Common myeloid progenitor, CD34-positive (primary cell): ENCODE data around the gene APLNR. TPM values are rescaled to one million over a fixed set of nuclear protein-coding genes. Genes with fewer than 3 reads are reported as not detected.
"Not testable (repeated sequence)": the region's sequence is repeated elsewhere in the genome, so short reads cannot be mapped to it uniquely, and the experiment has no call there.

Source experiments
- CTCF ChIA-PET: fragments of 350-600 bp; sonication (Branson Sonifier 250); formaldehyde crosslinking; loops from one replicate; lab custom pipeline; 2021; ENCODE audit warnings: antibody characterized with exemption; lab: Charles Lee
- POLR2A ChIA-PET: fragments of 350-600 bp; sonication (Branson Sonifier 250); formaldehyde crosslinking; loops from one replicate; lab custom pipeline; 2021; ENCODE audit warnings: antibody characterized with exemption; lab: Charles Lee
- DNase-seq, 3 donors: peaks; one replicate each; pipeline versions ENCODE4 v3.0.0 to v3.0.0-alpha.2; 2013
- H3K27ac ChIP-seq, 2 experiments: 1 replicate in 1 of 2; 2 replicates in 1 of 2; pipeline ENCODE4 v1.7.0; 2013; ENCODE audit warnings: inconsistent platforms in 2 of 2, low read length in 2 of 2, mild to moderate bottlenecking in 2 of 2, low read depth in 1 of 2, moderate library complexity in 1 of 2; ENCODE audit not compliant: severe bottlenecking in 2 of 2, insufficient read depth in 1 of 2, poor library complexity in 1 of 2
- H3K27me3 ChIP-seq, 5 experiments: replicated peaks in 2 of 5; 1 replicate in 3 of 5; 2 replicates in 2 of 5; pipeline versions ENCODE4 v1.6.1 to v1.7.0; 2013; ENCODE audit warnings: low read length in 4 of 5, mild to moderate bottlenecking in 2 of 5, moderate library complexity in 2 of 5, inconsistent platforms in 1 of 5; ENCODE audit not compliant: insufficient read depth in 5 of 5, control insufficient read depth in 4 of 5
- H3K36me3 ChIP-seq, 4 experiments: 1 replicate in 2 of 4; 2 replicates in 2 of 4; pipeline versions ENCODE4 v1.6.1 to v1.7.0; 2013; ENCODE audit warnings: low read length in 3 of 4, control low read depth in 1 of 4, mild to moderate bottlenecking in 1 of 4; ENCODE audit not compliant: control insufficient read depth in 4 of 4, insufficient read depth in 4 of 4
- H3K4me1 ChIP-seq, 4 experiments: 1 replicate in 3 of 4; 2 replicates in 1 of 4; pipeline versions ENCODE4 v1.6.1 to v1.7.1; 2013; ENCODE audit warnings: low read length in 3 of 4, mild to moderate bottlenecking in 3 of 4, control low read depth in 1 of 4, inconsistent platforms in 1 of 4, moderate library complexity in 1 of 4; ENCODE audit not compliant: control insufficient read depth in 4 of 4, insufficient read depth in 4 of 4; ENCODE audit errors: control extremely low read depth in 1 of 4
- H3K4me3 ChIP-seq, 7 experiments: 1 replicate in 4 of 7; 2 replicates in 3 of 7; pipeline versions ENCODE4 v1.5.1 to v1.7.0; 2013; ENCODE audit warnings: mild to moderate bottlenecking in 7 of 7, low read length in 6 of 7, moderate library complexity in 6 of 7, inconsistent platforms in 2 of 7, low read depth in 2 of 7, control low read depth in 1 of 7; ENCODE audit not compliant: insufficient read depth in 4 of 7, control insufficient read depth in 1 of 7; ENCODE audit errors: extremely low read depth in 1 of 7
- H3K9me3 ChIP-seq, 5 experiments: 1 replicate in 4 of 5; 2 replicates in 1 of 5; pipeline versions ENCODE4 v1.6.1 to v1.7.1; 2013; ENCODE audit warnings: low read length in 4 of 5, mild to moderate bottlenecking in 2 of 5, inconsistent platforms in 1 of 5, low read depth in 1 of 5, moderate library complexity in 1 of 5; ENCODE audit not compliant: control insufficient read depth in 4 of 5, insufficient read depth in 2 of 5; ENCODE audit errors: control extremely low read depth in 1 of 5
- WGBS: methylation state at CpG from one replicate; pipeline ENCODE4 v1.1.5; 2013; ENCODE audit not compliant: insufficient coverage; 5-methylcytosine and 5-hydroxymethylcytosine counted together
- polyA plus RNA-seq: library from polyadenylated mRNA; unstranded; fragments of 120-200 nt; gene quantifications from one replicate; pipeline ENCODE4 v1.2.1, GENCODE V29; 2013

APLNR gene
- polyA plus RNA-seq, result not detected

DNA sequence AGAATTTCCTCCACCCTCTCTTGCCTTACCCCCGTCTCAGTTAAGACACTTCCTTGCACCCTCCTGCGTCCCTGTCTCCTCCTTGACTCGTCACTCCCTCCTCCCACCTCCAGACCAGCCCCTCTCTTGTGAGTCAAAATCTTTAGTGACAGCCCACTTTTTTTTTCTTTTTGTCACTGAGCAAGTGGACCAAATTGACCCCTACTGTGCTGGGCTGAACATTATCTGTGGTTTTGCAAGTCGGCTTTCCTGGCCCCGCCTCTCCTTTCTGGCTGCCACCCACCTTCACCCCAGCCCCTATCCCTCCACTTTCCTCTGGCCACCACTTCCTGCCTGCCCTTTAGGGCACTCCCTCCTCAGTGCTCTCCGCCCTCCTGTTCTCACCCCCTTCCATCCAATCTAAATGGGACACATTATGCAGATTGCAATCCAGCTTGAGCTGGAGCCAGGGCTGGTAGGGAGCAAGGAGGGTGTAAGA is at the start of gene APLNR:
TSS of gene APLNR (minus strand) at position 47 of the 478 bp plus-strand sequence. CDS start 246 bp downstream, outside the sequence.
- 2% methylated on average over 5 of the region's 6 CpGs for WGBS
- DNase-seq, result peak in 1 of 3 donors; percentile 8
- Histone ChIP-seq H3K9me3 (peaks cover 0 to 2% (median 0%) of the 10 kb centered on the region in 5 experiments), H3K27ac (no peak within 1 kb of the TSS), H3K4me3 (peak within 1 kb of the TSS in 1 of 7 experiments; percentile 3), H3K27me3 (peaks cover 8 to 100% (median 43%) of the 10 kb centered on the region in 5 experiments), H3K36me3 (no peaks in the 10 kb centered on the region), H3K4me1 (peaks cover 0 to 9% (median 6%) of the 10 kb centered on the region in 4 experiments)
- POLR2A ChIA-PET, result no interaction called here
- CTCF ChIA-PET, result interaction anchor here (1.2 kb wide), 1 partner anchor 12 kb away, joined by 3 read pairs; no protein-coding TSS in a partner anchor

DNA sequence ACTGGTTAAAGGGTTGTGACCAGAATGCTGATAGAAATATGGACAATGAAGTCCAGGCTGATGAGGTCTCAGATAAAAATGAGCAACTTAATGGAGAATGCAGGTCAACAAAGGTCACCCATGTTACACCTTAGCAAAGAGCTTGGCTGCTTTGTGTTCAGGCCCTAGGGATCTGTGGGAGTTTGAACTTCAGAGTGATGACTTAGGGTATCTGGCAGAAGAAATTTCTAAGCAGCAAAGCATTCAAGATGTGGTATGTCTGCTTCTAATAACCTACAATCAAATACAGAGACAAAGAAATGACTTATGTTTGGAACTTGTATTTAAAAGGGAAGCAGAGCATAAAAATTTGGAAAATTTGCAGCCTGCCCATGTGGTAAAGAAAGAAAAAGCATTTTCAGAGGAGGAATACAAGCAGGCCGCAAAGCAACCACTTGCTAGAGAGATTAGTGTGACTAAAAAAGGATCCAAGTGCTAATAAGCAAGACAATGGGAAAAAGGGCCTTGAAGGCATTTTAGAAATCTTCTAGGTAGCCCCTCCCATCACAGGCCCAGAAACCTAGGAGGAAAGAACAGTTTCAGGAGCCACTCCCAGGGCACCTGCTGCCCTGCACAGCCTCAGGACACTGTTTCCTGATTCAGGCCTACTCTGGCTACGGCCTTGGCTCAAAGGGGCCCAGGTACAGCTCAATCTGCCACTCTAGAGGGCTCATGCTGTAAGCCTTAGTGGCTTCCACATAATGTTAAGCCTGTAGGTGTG is 46.4 kb upstream of the APLNR start:
- Histone ChIP-seq H3K9me3 (peaks cover 0 to 1% (median 0%) of the 10 kb centered on the region in 5 experiments), H3K4me1 (no peaks in the 10 kb centered on the region), H3K27ac (no peak overlapping the region), H3K27me3 (peaks cover 0 to 4% (median 0%) of the 10 kb centered on the region in 5 experiments), H3K36me3 (no peaks in the 10 kb centered on the region), H3K4me3 (no peak overlapping the region)
- ChIA-PET CTCF (no interaction called here), POLR2A (no interaction called here)
- DNase-seq, result no peak
- 100% methylated on average over 2 of the region's 2 CpGs for WGBS

GRCh38 chr11:57281546-57281945 is 44.5 kb upstream of the APLNR start:
- POLR2A ChIA-PET, H3K4me1 ChIP-seq, H3K27me3 ChIP-seq, CTCF ChIA-PET, H3K9me3 ChIP-seq, DNase-seq, H3K36me3 ChIP-seq, H3K4me3 ChIP-seq, H3K27ac ChIP-seq: not testable (repeated sequence)
- 100% methylated on average over 4 of the region's 6 CpGs for WGBS

DNA sequence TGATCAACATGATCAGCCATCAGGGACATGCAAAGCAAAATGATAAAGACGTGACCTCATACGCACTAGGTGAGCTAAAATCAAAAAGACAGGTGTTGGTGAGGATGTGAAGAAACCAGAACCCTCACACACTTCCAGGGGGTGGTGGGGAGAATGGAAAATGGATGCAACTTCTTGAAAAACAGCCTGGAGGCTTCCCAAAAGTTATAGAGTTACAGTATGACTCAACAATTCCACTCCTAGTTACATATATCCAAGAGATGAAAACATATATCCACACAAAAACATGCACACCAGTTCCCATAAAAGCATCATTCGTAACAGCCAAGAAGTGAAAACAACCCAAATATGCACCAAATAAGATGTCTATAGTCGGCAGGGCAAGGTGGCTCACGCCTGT is 42.1 kb upstream of the APLNR start:
- ChIA-PET CTCF (interaction anchor here (0.6 kb wide), 1 partner anchor 13 kb away, joined by 3 read pairs; no protein-coding TSS in a partner anchor), POLR2A (no interaction called here)
- Histone ChIP-seq H3K27me3 (peaks cover 2 to 7% (median 3%) of the 10 kb centered on the region in 5 experiments), H3K9me3 (peaks cover 0 to 2% (median 0%) of the 10 kb centered on the region in 5 experiments), H3K4me3 (no peak overlapping the region), H3K36me3 (no peaks in the 10 kb centered on the region), H3K4me1 (peaks cover 0 to 4% (median 0%) of the 10 kb centered on the region in 4 experiments), H3K27ac (no peak overlapping the region)
- 94% methylated on average over 3 of the region's 5 CpGs for WGBS
- no peak for DNase-seq

- Histone ChIP-seq H3K27me3 (peaks cover 2 to 7% (median 3%) of the 10 kb centered on the region in 5 experiments), H3K4me3 (no peak overlapping the region), H3K36me3 (no peaks in the 10 kb centered on the region), H3K4me1 (peaks cover 0 to 4% (median 0%) of the 10 kb centered on the region in 4 experiments), H3K9me3 (peaks cover 0 to 6% (median 0%) of the 10 kb centered on the region in 5 experiments), H3K27ac (no peak overlapping the region)
- ChIA-PET POLR2A (no interaction called here), CTCF (interaction anchor here (0.6 to 2.6 kb wide), 3 partner anchors 10 to 29 kb away, joined by 3 to 9 read pairs (median 8); no protein-coding TSS in a partner anchor)
- WGBS, result 87% methylated on average over 4 of the region's 7 CpGs
- no peak for DNase-seq
Measured at GRCh38 chr11:57278721-57279095, 41.7 kb upstream of the APLNR start.

DNA sequence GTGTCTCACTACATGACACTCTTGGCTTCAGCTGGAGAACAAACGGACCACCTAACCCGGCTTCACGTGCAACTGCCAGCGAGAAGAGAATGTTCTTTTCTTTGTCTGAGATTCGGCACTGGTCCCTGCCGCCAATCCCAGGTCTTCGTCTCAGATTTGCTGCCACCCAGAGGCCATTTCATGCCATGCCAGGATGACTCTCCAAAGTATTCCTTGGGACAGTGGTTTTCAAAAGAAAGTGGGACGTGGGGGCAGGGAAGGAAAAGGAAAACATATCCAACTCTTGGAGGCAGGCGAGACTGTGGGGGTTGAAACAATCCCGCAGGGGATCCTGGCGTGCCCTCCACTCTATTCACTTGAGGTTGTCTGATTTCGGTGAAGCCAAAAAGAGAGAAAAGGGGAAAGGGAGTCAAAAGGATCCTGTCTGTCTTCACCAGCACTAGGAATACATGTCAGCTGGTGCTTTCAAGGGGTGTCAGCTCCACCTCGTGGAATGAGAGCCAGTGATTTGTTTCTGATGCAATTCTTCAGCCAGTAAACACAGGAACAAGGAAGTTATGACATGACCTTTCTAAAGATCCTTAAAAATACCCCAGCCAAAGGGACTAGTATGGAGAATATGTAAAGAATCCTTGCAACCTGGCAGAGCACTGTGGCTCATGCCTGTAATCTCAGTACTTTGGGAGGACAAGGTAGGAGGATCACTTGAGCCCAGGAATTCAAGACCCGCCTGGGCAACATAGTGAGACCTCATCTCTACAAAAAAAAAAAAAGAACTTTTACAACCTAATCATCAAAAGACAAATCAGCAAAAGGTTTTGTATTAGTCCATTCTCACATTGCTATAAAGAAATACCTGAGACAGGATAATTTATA is 41.0 kb upstream of the APLNR start:
- POLR2A ChIA-PET, result no interaction called here
- 7% methylated on average over 12 of the region's 14 CpGs for WGBS
- H3K27me3 ChIP-seq, result peaks cover 2 to 7% (median 3%) of the 10 kb centered on the region in 5 experiments
- CTCF ChIA-PET, result interaction anchor here (0.6 to 2.6 kb wide), 5 partner anchors 11 to 434 kb away, joined by 3 to 9 read pairs (median 4); no protein-coding TSS in a partner anchor
- peaks cover 0 to 11% (median 2%) of the 10 kb centered on the region in 5 experiments for H3K9me3 ChIP-seq
- DNase-seq, result peak; percentile 15 to 43 (median 42)
- no peak overlapping the region for H3K27ac ChIP-seq
- H3K4me3 ChIP-seq, result no peak overlapping the region
- H3K4me1 ChIP-seq, result peaks cover 0 to 4% (median 0%) of the 10 kb centered on the region in 4 experiments
- no peaks in the 10 kb centered on the region for H3K36me3 ChIP-seq
